ENCODE measurements around the gene SLCO1A2.

GRCh38 chr12:21289698-21290097, 45.0 kb downstream of the SLCO1A2 start:
- TF ChIP-seq CTCF (IDR thresholded peaks at IDR 0.05) (no peak), EZH2phosphoT487 (IDR thresholded peaks at IDR 0.05) (no peak), EZH2 (IDR thresholded peaks at IDR 0.05) (no peak)

Measured in neural progenitor cell (in vitro differentiated cells).